Left lung (tissue), 10 donors: ENCODE data around the gene ACACA. TPM values are rescaled to one million over a fixed set of nuclear protein-coding genes. Genes with fewer than 3 reads are reported as not detected.

ENCODE experiments used
- ATAC-seq: fragments of 200-7000 bp; cut with Tn5 transposase; one replicate; pipeline ENCODE4 v1.9.1; 2020; ENCODE audit warnings: moderate library complexity
- DNase-seq, 4 donors: peaks; one replicate each; pipeline ENCODE4 v3.0.0-alpha.2; 2013 to 2020
- H3K27ac ChIP-seq, 2 donors: fragments of 200-600 bp; sonication (generic) in 1 of 2; one replicate each; pipeline versions ENCODE4 v1.5.0 to v1.8.0; 2020 to 2021
- H3K27me3 ChIP-seq, 2 donors: fragments of 200-600 bp; sonication (generic) in 1 of 2; one replicate each; pipeline versions ENCODE4 v1.5.0 to v1.8.0; 2020 to 2021
- H3K36me3 ChIP-seq, 2 donors: fragments of 200-600 bp; sonication (generic) in 1 of 2; one replicate each; pipeline versions ENCODE4 v1.5.0 to v1.8.0; 2020 to 2021
- H3K4me1 ChIP-seq, 2 donors: fragments of 200-600 bp; one replicate each; pipeline ENCODE4 v1.8.0; 2021
- H3K4me3 ChIP-seq, 2 donors: fragments of 200-600 bp; sonication (generic) in 1 of 2; one replicate each; pipeline versions ENCODE4 v1.5.0 to v1.8.0; 2020 to 2021; ENCODE audit warnings: mild to moderate bottlenecking in 1 of 2
- H3K9me3 ChIP-seq, 2 donors: fragments of 200-600 bp; sonication (generic) in 1 of 2; one replicate each; pipeline versions ENCODE4 v1.5.0 to v1.8.0; 2020 to 2021
- CTCF ChIP-seq, 2 donors: fragments of 200-600 bp; sonication (generic) in 1 of 2; IDR thresholded peaks; one replicate each; pipeline versions ENCODE4 v1.5.0 to v1.8.0; 2021; ENCODE audit warnings: antibody characterized with exemption in 2 of 2
- intact Hi-C, 2 donors: fragments of 100-400 bp; cut with DNase I; formaldehyde crosslinking; loops; one replicate each; pipeline versions ENCODE4 v1.11.2 to v1.14.2; 2022
- polyA plus RNA-seq, 6 donors: library from polyadenylated mRNA; unstranded; fragments of 120-200 nt; gene quantifications; one replicate each; pipeline ENCODE4 v1.2.1, GENCODE V29; 2013; ENCODE audit not compliant: insufficient read length in 6 of 6
- total RNA-seq, 2 donors: library from RNA; stranded (reverse); fragmentation: NEBNext Ultra II Directional; extraction: Animal tissue kit (Norgen Biotek cat#: 25700); gene quantifications; one replicate each; pipeline ENCODE4 v1.2.1, GENCODE V29; 2021
- donor health status: DM: no; HTN: yes; CAD: no.
- donor health status: DM: no; HTN: no; CAD: no.

The ACACA gene
- total and polyA plus RNA-seq, 8 donors = 43.6 to 128 (median 53.3) TPM

DNA sequence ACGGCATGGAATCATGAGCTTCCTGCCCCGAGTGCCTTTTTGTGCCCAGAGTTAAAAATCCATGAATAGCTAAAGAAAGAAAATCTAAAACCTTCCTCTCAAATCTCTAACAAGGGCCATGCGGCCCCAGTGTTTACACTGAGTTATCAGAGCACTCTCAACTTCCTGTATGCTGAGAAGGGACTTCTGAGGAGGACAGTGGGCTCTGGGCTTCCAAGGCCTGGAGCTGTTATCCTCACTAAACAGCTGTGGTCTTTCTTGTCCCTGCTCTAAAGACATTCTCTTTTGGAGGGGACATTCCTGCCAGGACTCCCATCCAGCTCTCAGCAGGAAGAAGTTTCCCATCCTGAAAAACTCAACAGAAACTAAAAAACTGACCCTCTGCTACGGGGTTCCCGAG, 322.3 kb downstream of the ACACA start:
- intact Hi-C loops = no loop called here
- no peak overlapping the region for H3K27ac ChIP-seq

DNA sequence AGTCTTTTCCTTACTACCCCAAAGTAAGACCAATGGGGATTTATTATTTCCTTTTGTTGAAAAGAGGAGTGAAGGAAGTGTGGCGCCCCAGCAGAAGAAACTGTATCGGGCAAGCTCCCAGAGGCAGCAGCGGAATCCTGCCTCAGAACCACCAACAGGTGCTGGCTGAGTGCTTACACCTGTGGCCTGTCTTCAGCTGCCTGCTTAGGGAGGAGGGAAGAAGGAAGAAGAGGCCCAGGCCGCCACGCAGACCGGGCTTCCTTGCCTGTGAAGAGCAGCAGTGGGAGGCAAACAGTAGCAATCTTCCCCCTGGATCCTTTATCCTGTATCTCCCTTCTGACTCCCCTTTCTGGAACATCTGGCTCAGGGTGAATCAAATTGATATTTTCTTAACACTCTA, 323.2 kb downstream of the ACACA start:
- ATAC-seq = no peak

More for the DNA sequence above, 322.3 kb downstream of the ACACA start:
- TF ChIP-seq CTCF (IDR thresholded peaks at IDR 0.05) = no peak
- Histone ChIP-seq H3K4me1 (peaks cover 0 to 9% of the 10 kb centered on the region in 2 donors), H3K4me3 (no peak overlapping the region), H3K27me3 (no peaks in the 10 kb centered on the region), H3K9me3 (peaks cover 0 to 4% of the 10 kb centered on the region in 2 donors), H3K36me3 (peaks cover 0 to 52% of the 10 kb centered on the region in 2 donors)
- ATAC-seq = no peak
- DNase-seq = peak in 1 of 4 donors; percentile 42

GRCh38 chr17:37082985-37083384, 323.7 kb downstream of the ACACA start:
- intact Hi-C loops = no loop called here
- peaks cover 0 to 6% of the 10 kb centered on the region in 2 donors for H3K9me3 ChIP-seq
- no peak for TF ChIP-seq CTCF (IDR thresholded peaks at IDR 0.05)
- ATAC-seq (no peak), DNase-seq (no peak)
- peaks cover 0 to 38% of the 10 kb centered on the region in 2 donors for H3K36me3 ChIP-seq
- no peaks in the 10 kb centered on the region for H3K4me1 ChIP-seq
- H3K27me3 ChIP-seq = no peaks in the 10 kb centered on the region
- no peak overlapping the region for H3K4me3 ChIP-seq
- no peak overlapping the region for H3K27ac ChIP-seq

More for the DNA sequence above, 323.2 kb downstream of the ACACA start:
- Histone ChIP-seq H3K27me3 (no peaks in the 10 kb centered on the region), H3K4me1 (no peaks in the 10 kb centered on the region), H3K27ac (no peak overlapping the region), H3K4me3 (no peak overlapping the region), H3K9me3 (peaks cover 0 to 6% of the 10 kb centered on the region in 2 donors), H3K36me3 (peaks cover 0 to 42% of the 10 kb centered on the region in 2 donors)
- intact Hi-C loops = no loop called here
- peak in 1 of 4 donors; percentile 42 for DNase-seq
- no peak for TF ChIP-seq CTCF (IDR thresholded peaks at IDR 0.05)

DNA sequence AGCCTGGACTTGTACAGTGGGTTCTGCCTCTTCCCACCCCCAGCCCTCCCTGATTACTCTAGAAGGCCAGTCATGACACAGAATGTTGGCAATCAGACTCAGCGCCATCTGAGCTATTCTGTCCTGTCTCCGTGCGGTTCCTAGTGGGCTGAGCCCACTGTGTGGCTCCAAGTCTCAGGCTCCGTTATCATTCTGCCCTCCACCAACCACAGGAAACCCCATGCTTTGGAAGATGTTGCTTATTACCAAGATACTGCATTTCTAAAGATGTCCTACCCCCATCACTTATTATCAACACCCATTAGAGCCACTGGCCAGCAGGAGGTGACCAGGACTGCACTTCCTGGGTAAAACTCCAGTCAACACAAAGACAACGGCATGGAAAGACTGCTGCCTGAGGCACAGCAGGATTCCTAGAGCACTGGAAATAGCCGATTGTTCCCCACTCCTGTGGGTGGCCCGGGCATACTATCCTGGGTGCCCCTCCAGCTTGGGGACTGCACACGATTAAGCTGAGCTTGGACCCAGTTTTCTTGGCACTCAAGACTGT, 324.2 kb downstream of the ACACA start:
- ATAC-seq = no peak
- no peaks in the 10 kb centered on the region for H3K27me3 ChIP-seq
- peaks cover 0 to 32% of the 10 kb centered on the region in 2 donors for H3K36me3 ChIP-seq
- no peak overlapping the region for H3K27ac ChIP-seq
- DNase-seq = no peak
- H3K4me3 ChIP-seq = no peak overlapping the region
- no peaks in the 10 kb centered on the region for H3K4me1 ChIP-seq
- intact Hi-C loops = no loop called here
- H3K9me3 ChIP-seq = peaks cover 0 to 6% of the 10 kb centered on the region in 2 donors
- TF ChIP-seq CTCF (IDR thresholded peaks at IDR 0.05) = no peak

GRCh38 chr17:37081287-37081686, 325.3 kb downstream of the ACACA start:
- ATAC-seq (no peak), DNase-seq (no peak)
- peaks cover 0 to 6% of the 10 kb centered on the region in 2 donors for H3K9me3 ChIP-seq
- H3K4me1 ChIP-seq = no peaks in the 10 kb centered on the region
- no peak overlapping the region for H3K27ac ChIP-seq
- H3K27me3 ChIP-seq = no peaks in the 10 kb centered on the region
- no peak overlapping the region for H3K4me3 ChIP-seq
- no peak for TF ChIP-seq CTCF (IDR thresholded peaks at IDR 0.05)
- H3K36me3 ChIP-seq = peaks cover 0 to 21% of the 10 kb centered on the region in 2 donors
- intact Hi-C loops = no loop called here
